ENCODE data around the gene ACOT12.

The ACOT12 gene

GRCh38 chr5:81393783-81394718 is at the start of gene ACOT12:
ACOT12 (minus strand) TSS chr5:81394134; CDS start chr5:81394114, 20 bp downstream.
- no peak for DNase-seq (ENCODE audit: low read depth)
- peak within 1 kb of the TSS; percentile 43 for H3K4me3 ChIP-seq (ENCODE audit: control insufficient read depth, low read depth, low read length)
- TF ChIP-seq CTCF (IDR thresholded peaks at IDR 0.05; ENCODE audit: control insufficient read depth, insufficient read depth, low read depth, low read length, missing control alignments), result no peak

DNA sequence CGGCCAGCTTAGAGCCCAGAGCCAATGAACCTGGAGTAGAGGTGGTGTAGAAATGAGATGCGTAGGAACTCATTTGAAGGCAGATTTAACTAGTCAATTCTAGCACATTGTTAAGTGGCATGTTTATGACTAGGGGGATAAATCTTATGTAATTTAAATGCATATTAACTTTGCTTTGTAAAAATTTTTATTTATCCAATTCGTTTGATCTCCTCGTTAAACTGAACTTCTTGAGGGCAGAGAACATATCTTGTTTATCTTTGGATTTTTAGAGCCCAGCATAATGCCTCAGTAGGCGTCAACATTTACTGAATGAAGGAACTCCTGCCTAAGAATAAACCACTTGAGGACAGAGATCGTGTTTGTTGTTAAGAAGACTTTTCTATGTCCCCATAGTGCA is 41.1 kb upstream of the ACOT12 start:
- no peak for DNase-seq (ENCODE audit: low read depth)
- no peak for TF ChIP-seq CTCF (IDR thresholded peaks at IDR 0.05; ENCODE audit: control insufficient read depth, insufficient read depth, low read depth, low read length, missing control alignments)
- no peak overlapping the region for H3K4me3 ChIP-seq (ENCODE audit: control insufficient read depth, low read depth, low read length)

- no peak for TF ChIP-seq CTCF (IDR thresholded peaks at IDR 0.05; ENCODE audit: control insufficient read depth, insufficient read depth, low read depth, low read length, missing control alignments)
- no peak for DNase-seq (ENCODE audit: low read depth)
- no peak overlapping the region for H3K4me3 ChIP-seq (ENCODE audit: control insufficient read depth, low read depth, low read length)
Observed at GRCh38 chr5:81429985-81430384, 36.1 kb upstream of the ACOT12 start.

DNA sequence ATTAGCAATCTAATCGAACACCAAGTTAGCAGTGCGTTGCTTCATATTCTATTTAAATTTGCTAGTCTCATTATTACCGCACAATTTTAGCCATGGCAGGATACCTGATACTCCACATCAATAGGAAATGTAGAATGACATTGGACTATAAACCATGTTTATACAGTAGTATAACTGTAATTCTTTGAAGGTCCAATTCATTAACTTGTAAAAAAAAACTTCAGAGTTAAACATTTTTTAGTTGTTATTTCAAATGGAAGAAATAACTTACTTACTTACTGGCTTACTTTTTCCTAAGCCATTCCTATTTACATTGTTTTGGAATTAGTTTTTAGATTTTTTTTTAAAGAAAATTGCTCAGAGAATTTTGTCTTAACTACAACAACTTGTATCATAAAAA is 35.4 kb upstream of the ACOT12 start:
- TF ChIP-seq CTCF (IDR thresholded peaks at IDR 0.05; ENCODE audit: control insufficient read depth, insufficient read depth, low read depth, low read length, missing control alignments), result no peak
- DNase-seq (ENCODE audit: low read depth), result no peak
- H3K4me3 ChIP-seq (ENCODE audit: control insufficient read depth, low read depth, low read length), result no peak overlapping the region

- no peak for TF ChIP-seq CTCF (IDR thresholded peaks at IDR 0.05; ENCODE audit: control insufficient read depth, insufficient read depth, low read depth, low read length, missing control alignments)
- no peak overlapping the region for H3K4me3 ChIP-seq (ENCODE audit: control insufficient read depth, low read depth, low read length)
- no peak for DNase-seq (ENCODE audit: low read depth)
Observed at GRCh38 chr5:81428861-81429260, 34.9 kb upstream of the ACOT12 start.

GRCh38 chr5:81428446-81428845 is 34.5 kb upstream of the ACOT12 start:
- no peak for TF ChIP-seq CTCF (IDR thresholded peaks at IDR 0.05; ENCODE audit: control insufficient read depth, insufficient read depth, low read depth, low read length, missing control alignments)
- H3K4me3 ChIP-seq (ENCODE audit: control insufficient read depth, low read depth, low read length), result no peak overlapping the region
- no peak for DNase-seq (ENCODE audit: low read depth)
